ENCODE results near the gene KCNAB2.

Gene KCNAB2

GRCh38 chr1:6030547-6031261 lies 15.0 kb upstream of the KCNAB2 start:
- DNase-seq (ENCODE audit: low read depth), result no peak

GRCh38 chr1:6033124-6033523 lies 12.6 kb upstream of the KCNAB2 start:
- no peak for DNase-seq (ENCODE audit: low read depth)

GRCh38 chr1:6033986-6034749 lies 11.5 kb upstream of the KCNAB2 start:
- peak; percentile 32 for DNase-seq (ENCODE audit: low read depth)

- no peak for DNase-seq (ENCODE audit: low read depth)
These were observed 11.0 kb upstream of the KCNAB2 start for GRCh38 chr1:6034750-6035096.

GRCh38 chr1:6035303-6035702 lies 10.4 kb upstream of the KCNAB2 start:
- DNase-seq (ENCODE audit: low read depth), result no peak

GRCh38 chr1:6035719-6036118 lies 10.0 kb upstream of the KCNAB2 start:
- DNase-seq (ENCODE audit: low read depth), result no peak

GRCh38 chr1:6037338-6037762 lies 8.3 kb upstream of the KCNAB2 start:
- peak; percentile 81 for DNase-seq (ENCODE audit: low read depth)

GRCh38 chr1:6038603-6039002 lies 7.1 kb upstream of the KCNAB2 start:
- no peak for DNase-seq (ENCODE audit: low read depth)

GRCh38 chr1:6039031-6039430 lies 6.7 kb upstream of the KCNAB2 start:
- no peak for DNase-seq (ENCODE audit: low read depth)

- no peak for DNase-seq (ENCODE audit: low read depth)
These were observed 5.2 kb upstream of the KCNAB2 start for GRCh38 chr1:6040444-6040843.

- DNase-seq (ENCODE audit: low read depth), result no peak
These were observed 4.8 kb upstream of the KCNAB2 start for GRCh38 chr1:6040861-6041415.

- DNase-seq (ENCODE audit: low read depth), result peak; percentile 13
These were observed 4.1 kb upstream of the KCNAB2 start for GRCh38 chr1:6041432-6042062.

GRCh38 chr1:6043561-6043960 lies 2.1 kb upstream of the KCNAB2 start:
- DNase-seq (ENCODE audit: low read depth), result no peak

- DNase-seq (ENCODE audit: low read depth), result no peak
These were observed 1.1 kb upstream of the KCNAB2 start for GRCh38 chr1:6044481-6045109.

GRCh38 chr1:6045110-6045502 lies 582 bp upstream of the KCNAB2 start:
- no peak for DNase-seq (ENCODE audit: low read depth)

- DNase-seq (ENCODE audit: low read depth), result no peak
These were observed 591 bp downstream of the KCNAB2 start for GRCh38 chr1:6046279-6046678.

- DNase-seq (ENCODE audit: low read depth), result no peak
These were observed 2.6 kb downstream of the KCNAB2 start for GRCh38 chr1:6048179-6048867.

- DNase-seq (ENCODE audit: low read depth), result no peak
These were observed 3.7 kb downstream of the KCNAB2 start for GRCh38 chr1:6049419-6049818.

GRCh38 chr1:6051423-6051822 lies 5.7 kb downstream of the KCNAB2 start:
- DNase-seq (ENCODE audit: low read depth), result no peak

GRCh38 chr1:6052543-6053205 lies 7.0 kb downstream of the KCNAB2 start:
- peak; percentile 74 for DNase-seq (ENCODE audit: low read depth)

- DNase-seq (ENCODE audit: low read depth), result no peak
These were observed 7.5 kb downstream of the KCNAB2 start for GRCh38 chr1:6053206-6053546.

Data from EH (cell line).